ENCODE data around the gene RBM42.

DNA sequence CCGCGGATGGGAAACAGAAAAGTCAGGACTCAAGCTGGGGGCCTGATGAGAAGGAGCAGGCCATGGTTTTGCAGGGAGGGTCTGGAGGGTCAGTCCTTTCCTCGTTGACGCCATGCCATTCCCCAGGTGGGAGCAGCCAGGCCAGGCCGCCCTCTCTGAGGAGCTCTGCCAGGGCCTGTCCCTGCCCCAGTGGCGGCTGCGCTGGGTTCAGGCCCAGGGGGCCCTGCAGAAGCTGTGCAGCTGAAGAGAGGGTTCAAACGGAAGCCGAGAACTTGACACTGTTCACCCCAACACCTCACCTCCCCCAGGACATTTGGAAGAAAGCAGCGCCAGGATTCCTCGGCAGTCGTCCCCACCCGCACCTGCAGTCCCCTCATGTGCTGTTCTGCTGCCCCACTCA lies 6.1 kb upstream of the RBM42 start:
- no peak for TF ChIP-seq TCF7L2 (IDR thresholded peaks at IDR 0.05; ENCODE audit: low read depth, low read length)
- TF ChIP-seq, protein P1, sequence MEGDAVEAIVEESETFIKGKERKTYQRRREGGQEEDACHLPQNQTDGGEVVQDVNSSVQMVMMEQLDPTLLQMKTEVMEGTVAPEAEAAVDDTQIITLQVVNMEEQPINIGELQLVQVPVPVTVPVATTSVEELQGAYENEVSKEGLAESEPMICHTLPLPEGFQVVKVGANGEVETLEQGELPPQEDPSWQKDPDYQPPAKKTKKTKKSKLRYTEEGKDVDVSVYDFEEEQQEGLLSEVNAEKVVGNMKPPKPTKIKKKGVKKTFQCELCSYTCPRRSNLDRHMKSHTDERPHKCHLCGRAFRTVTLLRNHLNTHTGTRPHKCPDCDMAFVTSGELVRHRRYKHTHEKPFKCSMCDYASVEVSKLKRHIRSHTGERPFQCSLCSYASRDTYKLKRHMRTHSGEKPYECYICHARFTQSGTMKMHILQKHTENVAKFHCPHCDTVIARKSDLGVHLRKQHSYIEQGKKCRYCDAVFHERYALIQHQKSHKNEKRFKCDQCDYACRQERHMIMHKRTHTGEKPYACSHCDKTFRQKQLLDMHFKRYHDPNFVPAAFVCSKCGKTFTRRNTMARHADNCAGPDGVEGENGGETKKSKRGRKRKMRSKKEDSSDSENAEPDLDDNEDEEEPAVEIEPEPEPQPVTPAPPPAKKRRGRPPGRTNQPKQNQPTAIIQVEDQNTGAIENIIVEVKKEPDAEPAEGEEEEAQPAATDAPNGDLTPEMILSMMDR (IDR thresholded peaks at IDR 0.05) = no peak
- no peak for TF ChIP-seq SIN3A (IDR thresholded peaks at IDR 0.05; ENCODE audit: borderline replicate concordance, insufficient read depth, low read depth, low read length)
- TF ChIP-seq POLR2AphosphoS5 (IDR thresholded peaks at IDR 0.05; ENCODE audit: low read depth, low read length) = no peak
